ENCODE measurements around the gene SNED1. TPM values are rescaled to one million over a fixed set of nuclear protein-coding genes. Genes with fewer than 3 reads are reported as not detected.
A peak's percentile ranks its signal among the peaks of the same experiment; 100 is the strongest.

SNED1 gene
- total RNA-seq, 4 donors from 2014 or later, result 9.0 to 18.4 (median 17.1) TPM

- intact Hi-C loops (cut with DNase I; ENCODE audit: low total_unique reads), result loop anchor here (5.0 kb wide), 1 partner anchor 311 kb away; no protein-coding TSS in a partner anchor
- H3K4me3 ChIP-seq (ENCODE audit: low read depth, poor library complexity, severe bottlenecking), result no peak overlapping the region
- TF ChIP-seq CTCF (IDR thresholded peaks at IDR 0.05) (no peak), POLR2A (IDR thresholded peaks at IDR 0.05) (no peak)
- DNase-seq (ENCODE audit: low spot score in 2 of 2), result no peak
- 56 to 58% methylated on average over 9 of the region's 9 CpGs for WGBS, 2 donors
Measured at GRCh38 chr2:241081190-241081642, 82.8 kb downstream of the SNED1 start.

GRCh38 chr2:241081643-241082340 lies 83.4 kb downstream of the SNED1 start:
- intact Hi-C loops (cut with DNase I; ENCODE audit: low total_unique reads), result loop anchor here (5.0 kb wide), 1 partner anchor 311 kb away; no protein-coding TSS in a partner anchor
- no peak for TF ChIP-seq POLR2A (IDR thresholded peaks at IDR 0.05)
- TF ChIP-seq CTCF (IDR thresholded peaks at IDR 0.05), result no peak
- no peak overlapping the region for H3K4me3 ChIP-seq (ENCODE audit: low read depth, poor library complexity, severe bottlenecking)
- WGBS, 2 donors, result 57 to 68% methylated on average over 23 to 27 of the region's 28 CpGs
- peak in 1 of 2 donors; percentile 84 for DNase-seq (ENCODE audit: low spot score in 2 of 2)

- no peak overlapping the region for H3K4me3 ChIP-seq (ENCODE audit: low read depth, poor library complexity, severe bottlenecking)
- intact Hi-C loops (cut with DNase I; ENCODE audit: low total_unique reads), result loop anchor here (5.0 kb wide), 1 partner anchor 310 kb away; no protein-coding TSS in a partner anchor
- TF ChIP-seq CTCF (IDR thresholded peaks at IDR 0.05) (no peak), POLR2A (IDR thresholded peaks at IDR 0.05) (no peak)
- peak in 1 of 2 donors; percentile 73 for DNase-seq (ENCODE audit: low spot score in 2 of 2)
- WGBS, 2 donors, result 84% methylated on average over 14 of the region's 14 CpGs
Measured at GRCh38 chr2:241082341-241083090, 84.1 kb downstream of the SNED1 start.

- intact Hi-C loops (cut with DNase I; ENCODE audit: low total_unique reads), result loop anchor here (5.0 kb wide), 1 partner anchor 309 kb away; no protein-coding TSS in a partner anchor
- H3K4me3 ChIP-seq (ENCODE audit: low read depth, poor library complexity, severe bottlenecking), result no peak overlapping the region
- WGBS, 2 donors, result 81 to 85% methylated on average over 5 of the region's 5 CpGs
- DNase-seq (ENCODE audit: low spot score in 2 of 2), result peak in 1 of 2 donors; percentile 71
- TF ChIP-seq CTCF (IDR thresholded peaks at IDR 0.05) (no peak), POLR2A (IDR thresholded peaks at IDR 0.05) (no peak)
Measured at GRCh38 chr2:241083091-241083415, 84.6 kb downstream of the SNED1 start.

- TF ChIP-seq CTCF (IDR thresholded peaks at IDR 0.05), result no peak
- 93 to 95% methylated on average over 4 of the region's 4 CpGs for WGBS, 2 donors
- DNase-seq (ENCODE audit: low spot score in 2 of 2), result no peak
- H3K4me3 ChIP-seq (ENCODE audit: low read depth, poor library complexity, severe bottlenecking), result no peak overlapping the region
- intact Hi-C loops (cut with DNase I; ENCODE audit: low total_unique reads), result loop anchor here (5.0 kb wide), 1 partner anchor 307 kb away; no protein-coding TSS in a partner anchor
Measured at GRCh38 chr2:241084856-241085444, 86.5 kb downstream of the SNED1 start.

All from lower leg skin (tissue), 4 donors.